Adrenal gland (tissue), 12 donors: ENCODE results near the gene CAMTA1. TPM values are rescaled to one million over a fixed set of nuclear protein-coding genes. Genes with fewer than 3 reads are reported as not detected.

ENCODE experiments used
- DNase-seq, 7 donors: peaks; one replicate each; pipeline ENCODE4 v3.0.0-alpha.2; 2019 to 2020
- H3K27ac ChIP-seq, 5 donors: fragments of 200-600 bp; sonication (generic) in 4 of 5; 1 replicate in 3 of 5; 2 replicates in 2 of 5; pipeline versions ENCODE4 v1.5.1 to v1.8.0; 2016 to 2020; ENCODE audit warnings: mild to moderate bottlenecking in 1 of 5
- H3K27me3 ChIP-seq: fragments of 200-600 bp; 2 replicates; pipeline ENCODE4 v1.8.0; 2021
- H3K36me3 ChIP-seq, 2 donors: fragments of 200-600 bp; replicated peaks in 1 of 2; 1 replicate in 1 of 2; 2 replicates in 1 of 2; pipeline versions ENCODE4 v1.5.1 to v1.8.0; 2018 to 2022
- H3K4me1 ChIP-seq, 2 donors: fragments of 200-600 bp; replicated peaks in 1 of 2; 1 replicate in 1 of 2; 2 replicates in 1 of 2; pipeline versions ENCODE4 v1.5.1 to v1.8.0; 2018 to 2021
- H3K4me3 ChIP-seq, 4 donors: fragments of 200-600 bp; sonication (generic) in 3 of 4; one replicate each; pipeline ENCODE4 v1.5.1; 2016 to 2018
- H3K9me3 ChIP-seq, 3 donors: fragments of 200-600 bp; sonication (generic) in 1 of 3; replicated peaks in 1 of 3; 1 replicate in 2 of 3; 2 replicates in 1 of 3; pipeline versions ENCODE4 v1.5.1 to v1.8.0; 2016 to 2021
- CTCF ChIP-seq, 6 experiments: fragments of 450-650 bp in 4 of 6; fragments of 200-600 bp in 2 of 6; sonication (generic) in 1 of 6; IDR thresholded peaks; 1 replicate in 5 of 6; 2 replicates in 1 of 6; pipeline versions ENCODE4 v1.5.1 to v1.8.0; 2016 to 2021; ENCODE audit warnings: antibody characterized with exemption in 6 of 6, mild to moderate bottlenecking in 2 of 6, moderate library complexity in 1 of 6
- POLR2A ChIP-seq, 2 donors: fragments of 450-650 bp; IDR thresholded peaks; one replicate each; pipeline ENCODE4 v1.6.1; 2017; ENCODE audit warnings: antibody characterized with exemption in 2 of 2, mild to moderate bottlenecking in 2 of 2, moderate library complexity in 1 of 2
- WGBS, 4 donors: extraction: QIAGEN DNeasy Blood & Tissue Kit in 2 of 4; methylation state at CpG; one replicate each; pipeline versions ENCODE4 v1.1.5 to v1.1.7; 2013 to 2017; 5-methylcytosine and 5-hydroxymethylcytosine counted together
- intact Hi-C, 2 donors: fragments of 100-400 bp; cut with DNase I; formaldehyde crosslinking; loops; one replicate each; pipeline versions ENCODE4 v1.14.1 to v1.15.0; 2022 to 2023
- polyA plus RNA-seq, 3 donors: library from polyadenylated mRNA; stranded (reverse); fragments of 200-250 nt in 2 of 3; fragments of 350-450 nt in 1 of 3; fragmentation: Illumina TruSeq in 1 of 3; extraction: RNeasy Lipid Tissue Mini Kit (QIAGEN cat#74804) in 1 of 3; gene quantifications; one replicate each; pipeline ENCODE4 v1.2.3, GENCODE V29; 2013 to 2014
- total RNA-seq, 9 donors: library from RNA; depleted of rRNA in 4 of 9; stranded (reverse); fragments of >200 nt in 4 of 9; fragments of 120-200 nt in 1 of 9; fragmentation: NEBNext Ultra II Directional in 1 of 9; extraction: Animal tissue kit (Norgen Biotek cat#: 25700) in 1 of 9; gene quantifications; one replicate each; pipeline versions ENCODE4 v1.1.0 to v1.2.4, GENCODE V29; 2013 to 2023
- donor health status: healthy with polysubstance abuse.
- donor health status: Bipolar disorder and iron deficiency.
- donor health status: DM: yes; HTN: yes; CAD: no.
- donor health status: DM: no; HTN: no; CAD: no.
- donor health status: DM: no; HTN: no; CAD: no.
- donor health status: DM: yes; HTN: yes; CAD: no.

The CAMTA1 gene
- total and polyA plus RNA-seq, 12 donors = 62.9 to 141 (median 96.9) TPM

- Histone ChIP-seq H3K9me3 (no peaks in the 10 kb centered on the region), H3K36me3 (no peaks in the 10 kb centered on the region), H3K4me3 (no peak overlapping the region), H3K27ac (no peak overlapping the region), H3K4me1 (no peaks in the 10 kb centered on the region), H3K27me3 (no peaks in the 10 kb centered on the region)
- WGBS, 4 donors = 93 to 97% (median 96%) methylated on average over 3 of the region's 3 CpGs
- no peak for DNase-seq
- TF ChIP-seq CTCF (IDR thresholded peaks at IDR 0.05) (no peak), POLR2A (IDR thresholded peaks at IDR 0.05) (no peak)
- intact Hi-C loops = no loop called here
Measured at GRCh38 chr1:7429290-7429689, 644.0 kb downstream of the CAMTA1 start.

GRCh38 chr1:7430047-7430608, 644.9 kb downstream of the CAMTA1 start:
- DNase-seq = no peak
- intact Hi-C loops = no loop called here
- WGBS, 4 donors = 83 to 97% (median 89%) methylated on average over 6 to 7 of the region's 7 CpGs
- TF ChIP-seq POLR2A (IDR thresholded peaks at IDR 0.05) = no peak
- no peak for TF ChIP-seq CTCF (IDR thresholded peaks at IDR 0.05)
- Histone ChIP-seq H3K9me3 (no peaks in the 10 kb centered on the region), H3K36me3 (no peaks in the 10 kb centered on the region), H3K4me1 (no peaks in the 10 kb centered on the region), H3K27me3 (no peaks in the 10 kb centered on the region), H3K4me3 (no peak overlapping the region), H3K27ac (no peak overlapping the region)

- Histone ChIP-seq H3K4me3 (no peak overlapping the region), H3K27me3 (no peaks in the 10 kb centered on the region), H3K36me3 (no peaks in the 10 kb centered on the region), H3K4me1 (no peaks in the 10 kb centered on the region), H3K27ac (no peak overlapping the region), H3K9me3 (no peaks in the 10 kb centered on the region)
- intact Hi-C loops = no loop called here
- TF ChIP-seq CTCF (IDR thresholded peaks at IDR 0.05) = no peak
- TF ChIP-seq POLR2A (IDR thresholded peaks at IDR 0.05) = no peak
- no peak for DNase-seq
- WGBS, 4 donors = 88 to 96% (median 92%) methylated on average over 1 of the region's 1 CpG
Measured at GRCh38 chr1:7430691-7431090, 645.4 kb downstream of the CAMTA1 start.

- 81 to 86% (median 84%) methylated on average over 13 to 15 of the region's 15 CpGs for WGBS, 4 donors
Measured at GRCh38 chr1:7432102-7432899, 647.0 kb downstream of the CAMTA1 start.

More at GRCh38 chr1:7432102-7432899, 647.0 kb downstream of the CAMTA1 start:
- TF ChIP-seq POLR2A (IDR thresholded peaks at IDR 0.05) (no peak), CTCF (IDR thresholded peaks at IDR 0.05) (no peak)
- H3K4me3 ChIP-seq = no peak overlapping the region
- intact Hi-C loops = no loop called here
- H3K27ac ChIP-seq = no peak overlapping the region
- DNase-seq = peak in 1 of 7 donors; percentile 58
- H3K36me3 ChIP-seq = no peaks in the 10 kb centered on the region
- no peaks in the 10 kb centered on the region for H3K9me3 ChIP-seq
- no peaks in the 10 kb centered on the region for H3K4me1 ChIP-seq
- no peaks in the 10 kb centered on the region for H3K27me3 ChIP-seq
